ENCODE results near the gene CALHM6.

CALHM6 gene

DNA sequence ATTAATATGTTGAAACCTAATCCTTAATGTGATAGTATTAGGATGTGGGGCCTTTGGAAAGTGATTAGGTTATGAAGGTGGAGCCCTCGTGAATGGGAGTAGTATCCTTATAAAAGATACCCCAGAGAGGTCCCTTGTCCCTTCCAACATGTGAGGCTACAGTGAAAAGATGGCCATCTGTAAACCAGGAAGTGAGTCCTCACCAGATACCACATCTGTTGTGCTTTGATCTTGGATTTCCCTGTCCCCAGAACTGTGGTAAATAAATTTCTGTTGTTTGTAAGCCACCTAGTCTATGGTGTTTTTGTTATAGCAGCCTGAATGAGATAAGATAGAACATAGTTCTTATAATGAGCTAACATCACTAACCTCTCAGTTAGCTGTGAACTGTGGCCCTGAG lies 16.6 kb upstream of the CALHM6 start:
- ATAC-seq (ENCODE audit: low read depth) (no peak), DNase-seq (ENCODE audit: low spot score) (no peak)
- Histone ChIP-seq H3K4me3 (ENCODE audit: severe bottlenecking) (no peak overlapping the region), H3K27ac (ENCODE audit: poor library complexity, severe bottlenecking) (no peak overlapping the region), H3K27me3 (ENCODE audit: insufficient read depth, poor library complexity, severe bottlenecking) (no peaks in the 10 kb centered on the region), H3K9me3 (ENCODE audit: severe bottlenecking) (no peaks in the 10 kb centered on the region), H3K36me3 (ENCODE audit: low read depth) (no peaks in the 10 kb centered on the region), H3K4me1 (ENCODE audit: insufficient read depth, poor library complexity, severe bottlenecking) (peaks cover 23% of the 10 kb centered on the region)
- TF ChIP-seq CTCF (IDR thresholded peaks at IDR 0.05; ENCODE audit: poor library complexity, severe bottlenecking) = no peak

DNA sequence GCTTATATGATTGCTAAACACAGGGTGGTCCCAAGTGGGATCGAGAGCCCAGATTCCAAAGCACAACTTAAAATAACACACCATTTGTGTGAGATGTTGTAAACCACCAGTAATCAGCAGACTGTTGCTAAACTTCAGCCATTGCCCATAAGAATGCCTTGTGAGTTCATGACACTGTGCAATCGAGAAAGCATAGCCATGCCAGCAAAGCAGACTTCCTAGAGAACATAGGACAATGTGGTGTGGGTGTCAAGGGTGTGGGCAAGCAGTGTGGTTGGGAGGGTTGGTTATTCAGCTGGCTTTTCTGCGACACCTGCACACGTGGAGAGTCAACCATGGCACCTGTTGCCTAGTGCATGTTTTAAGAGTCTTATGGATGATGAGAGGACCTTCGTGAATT lies 16.1 kb upstream of the CALHM6 start:
- H3K27me3 ChIP-seq (ENCODE audit: insufficient read depth, poor library complexity, severe bottlenecking) = no peaks in the 10 kb centered on the region
- no peak for ATAC-seq (ENCODE audit: low read depth)
- peaks cover 23% of the 10 kb centered on the region for H3K4me1 ChIP-seq (ENCODE audit: insufficient read depth, poor library complexity, severe bottlenecking)
- no peak for DNase-seq (ENCODE audit: low spot score)
- H3K36me3 ChIP-seq (ENCODE audit: low read depth) = no peaks in the 10 kb centered on the region
- no peaks in the 10 kb centered on the region for H3K9me3 ChIP-seq (ENCODE audit: severe bottlenecking)
- H3K27ac ChIP-seq (ENCODE audit: poor library complexity, severe bottlenecking) = no peak overlapping the region
- TF ChIP-seq CTCF (IDR thresholded peaks at IDR 0.05; ENCODE audit: poor library complexity, severe bottlenecking) = no peak
- no peak overlapping the region for H3K4me3 ChIP-seq (ENCODE audit: severe bottlenecking)

GRCh38 chr6:116446399-116446798 lies 14.8 kb upstream of the CALHM6 start:
- no peaks in the 10 kb centered on the region for H3K9me3 ChIP-seq (ENCODE audit: severe bottlenecking)
- H3K36me3 ChIP-seq (ENCODE audit: low read depth) = no peaks in the 10 kb centered on the region
- no peaks in the 10 kb centered on the region for H3K27me3 ChIP-seq (ENCODE audit: insufficient read depth, poor library complexity, severe bottlenecking)
- TF ChIP-seq CTCF (IDR thresholded peaks at IDR 0.05; ENCODE audit: poor library complexity, severe bottlenecking) = no peak
- peaks cover 32% of the 10 kb centered on the region for H3K4me1 ChIP-seq (ENCODE audit: insufficient read depth, poor library complexity, severe bottlenecking)
- no peak overlapping the region for H3K4me3 ChIP-seq (ENCODE audit: severe bottlenecking)
- no peak for ATAC-seq (ENCODE audit: low read depth)
- peak overlapping the region; percentile 61 for H3K27ac ChIP-seq (ENCODE audit: poor library complexity, severe bottlenecking)
- no peak for DNase-seq (ENCODE audit: low spot score)

- TF ChIP-seq CTCF (IDR thresholded peaks at IDR 0.05; ENCODE audit: poor library complexity, severe bottlenecking) = no peak
- Histone ChIP-seq H3K9me3 (ENCODE audit: severe bottlenecking) (no peaks in the 10 kb centered on the region), H3K27ac (ENCODE audit: poor library complexity, severe bottlenecking) (peak overlapping the region; percentile 61), H3K4me3 (ENCODE audit: severe bottlenecking) (no peak overlapping the region), H3K4me1 (ENCODE audit: insufficient read depth, poor library complexity, severe bottlenecking) (peaks cover 34% of the 10 kb centered on the region), H3K27me3 (ENCODE audit: insufficient read depth, poor library complexity, severe bottlenecking) (no peaks in the 10 kb centered on the region), H3K36me3 (ENCODE audit: low read depth) (no peaks in the 10 kb centered on the region)
- DNase-seq (ENCODE audit: low spot score) = no peak
- ATAC-seq (ENCODE audit: low read depth) = no peak
Measured at GRCh38 chr6:116447052-116447451, 14.1 kb upstream of the CALHM6 start.

DNA sequence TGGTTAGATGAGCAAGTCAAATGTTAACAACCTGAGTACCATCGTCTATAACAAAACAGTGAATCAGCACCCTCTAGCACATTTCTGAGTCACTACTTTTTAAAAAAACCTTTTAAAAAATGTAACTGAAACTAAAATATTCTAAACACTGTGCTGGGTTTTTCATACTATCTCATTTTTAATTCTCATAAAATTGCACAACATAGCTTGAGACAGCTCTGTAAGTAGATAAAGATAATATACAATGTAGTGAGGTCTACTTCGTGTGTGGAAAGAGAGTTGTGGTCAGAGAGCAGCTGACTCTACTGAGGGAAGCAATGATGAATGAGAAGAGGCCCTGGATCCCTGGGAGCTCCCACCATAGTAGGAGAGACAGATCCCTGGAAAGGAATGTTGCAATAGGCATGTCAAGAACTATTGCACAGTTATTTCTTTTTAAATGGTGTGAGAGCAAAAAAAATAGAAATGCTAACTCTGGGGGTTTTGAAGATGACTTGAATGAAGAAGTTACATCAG lies 13.6 kb upstream of the CALHM6 start:
- peak; percentile 39 for TF ChIP-seq CTCF (IDR thresholded peaks at IDR 0.05; ENCODE audit: poor library complexity, severe bottlenecking)
- Histone ChIP-seq H3K27ac (ENCODE audit: poor library complexity, severe bottlenecking) (peak overlapping the region; percentile 61), H3K4me1 (ENCODE audit: insufficient read depth, poor library complexity, severe bottlenecking) (peaks cover 34% of the 10 kb centered on the region), H3K36me3 (ENCODE audit: low read depth) (no peaks in the 10 kb centered on the region), H3K9me3 (ENCODE audit: severe bottlenecking) (no peaks in the 10 kb centered on the region), H3K4me3 (ENCODE audit: severe bottlenecking) (no peak overlapping the region), H3K27me3 (ENCODE audit: insufficient read depth, poor library complexity, severe bottlenecking) (no peaks in the 10 kb centered on the region)
- DNase-seq (ENCODE audit: low spot score) = no peak
- peak; percentile 67 for ATAC-seq (ENCODE audit: low read depth)
